Coronary artery (tissue), 2 donors: ENCODE results near the gene WFDC10B.
"Not testable (repeated sequence)": the region's sequence is repeated elsewhere in the genome, so short reads cannot be mapped to it uniquely, and the experiment has no call there.

Source experiments
- DNase-seq: peaks from one replicate; pipeline ENCODE4 v3.0.0-alpha.2; 2017; ENCODE audit warnings: low spot score
- H3K27ac ChIP-seq, 2 donors: fragments of 200-600 bp; sonication (generic); one replicate each; pipeline ENCODE4 v1.5.1; 2016 to 2019
- H3K4me3 ChIP-seq: fragments of 200-600 bp; sonication (generic); 2 replicates; pipeline ENCODE4 v1.5.1; 2016; ENCODE audit warnings: mild to moderate bottlenecking, moderate library complexity
- TF ChIP-seq, protein P1 (sequence below): fragments of 200-600 bp; sonication (generic); IDR thresholded peaks from one replicate; pipeline ENCODE4 v1.5.1; 2019; ENCODE audit warnings: antibody characterized with exemption

WFDC10B gene

DNA sequence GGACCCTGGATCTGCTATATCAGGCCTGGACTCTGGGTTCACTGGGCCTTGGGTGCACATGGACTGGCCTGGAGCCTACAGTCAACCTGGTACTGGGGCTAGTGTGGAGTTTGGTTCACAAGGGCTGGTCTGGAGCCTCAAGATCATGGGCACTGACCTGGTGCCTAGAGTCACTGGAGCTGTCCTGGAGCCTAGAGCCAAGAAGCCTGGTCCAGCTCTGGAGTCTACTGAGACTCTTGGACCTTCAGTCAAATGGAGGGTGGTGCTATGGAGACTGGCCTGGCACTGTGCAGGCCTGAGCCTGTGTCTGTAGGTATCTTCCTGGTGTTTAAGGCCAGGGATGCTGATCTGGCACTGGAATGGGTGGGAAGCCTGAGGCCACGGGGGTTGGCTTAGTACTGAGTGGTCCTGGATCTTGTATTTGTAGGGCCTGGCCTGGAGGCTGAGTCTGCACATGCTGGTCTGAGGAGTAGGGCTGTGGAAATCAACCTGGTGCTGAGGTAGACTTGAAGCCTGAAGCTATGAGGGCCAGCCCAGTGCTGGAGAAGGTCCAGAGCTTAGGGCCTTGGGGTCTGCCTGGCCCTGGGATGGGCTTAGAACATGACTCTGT, 57.3 kb downstream of the WFDC10B start:
- no peak for DNase-seq
- no peak overlapping the region for H3K27ac ChIP-seq
- TF ChIP-seq, protein P1, sequence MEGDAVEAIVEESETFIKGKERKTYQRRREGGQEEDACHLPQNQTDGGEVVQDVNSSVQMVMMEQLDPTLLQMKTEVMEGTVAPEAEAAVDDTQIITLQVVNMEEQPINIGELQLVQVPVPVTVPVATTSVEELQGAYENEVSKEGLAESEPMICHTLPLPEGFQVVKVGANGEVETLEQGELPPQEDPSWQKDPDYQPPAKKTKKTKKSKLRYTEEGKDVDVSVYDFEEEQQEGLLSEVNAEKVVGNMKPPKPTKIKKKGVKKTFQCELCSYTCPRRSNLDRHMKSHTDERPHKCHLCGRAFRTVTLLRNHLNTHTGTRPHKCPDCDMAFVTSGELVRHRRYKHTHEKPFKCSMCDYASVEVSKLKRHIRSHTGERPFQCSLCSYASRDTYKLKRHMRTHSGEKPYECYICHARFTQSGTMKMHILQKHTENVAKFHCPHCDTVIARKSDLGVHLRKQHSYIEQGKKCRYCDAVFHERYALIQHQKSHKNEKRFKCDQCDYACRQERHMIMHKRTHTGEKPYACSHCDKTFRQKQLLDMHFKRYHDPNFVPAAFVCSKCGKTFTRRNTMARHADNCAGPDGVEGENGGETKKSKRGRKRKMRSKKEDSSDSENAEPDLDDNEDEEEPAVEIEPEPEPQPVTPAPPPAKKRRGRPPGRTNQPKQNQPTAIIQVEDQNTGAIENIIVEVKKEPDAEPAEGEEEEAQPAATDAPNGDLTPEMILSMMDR: no peak
- no peak overlapping the region for H3K4me3 ChIP-seq

DNA sequence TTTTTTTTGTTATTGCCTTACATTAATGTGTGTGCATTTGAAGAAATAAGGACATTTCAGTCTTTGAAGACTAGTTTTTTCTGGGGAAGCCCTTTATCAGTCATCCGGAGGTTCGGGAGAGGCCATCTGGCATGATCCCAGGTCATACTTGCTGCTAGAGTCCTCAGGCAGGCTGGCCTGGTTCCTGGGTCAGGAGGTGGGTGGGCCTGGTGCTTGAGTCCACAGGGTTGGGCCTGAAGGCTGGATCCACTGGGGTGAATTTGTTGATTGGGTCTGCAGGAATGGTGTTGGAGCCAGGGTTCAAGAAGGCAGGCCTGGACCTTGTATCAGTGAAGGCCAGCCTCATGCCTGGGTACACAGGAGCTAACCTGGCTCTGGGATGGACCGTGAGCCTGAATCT, 57.9 kb downstream of the WFDC10B start:
- no peak for DNase-seq
- no peak overlapping the region for H3K27ac ChIP-seq
- TF ChIP-seq, protein P1: no peak
- H3K4me3 ChIP-seq: no peak overlapping the region

DNA sequence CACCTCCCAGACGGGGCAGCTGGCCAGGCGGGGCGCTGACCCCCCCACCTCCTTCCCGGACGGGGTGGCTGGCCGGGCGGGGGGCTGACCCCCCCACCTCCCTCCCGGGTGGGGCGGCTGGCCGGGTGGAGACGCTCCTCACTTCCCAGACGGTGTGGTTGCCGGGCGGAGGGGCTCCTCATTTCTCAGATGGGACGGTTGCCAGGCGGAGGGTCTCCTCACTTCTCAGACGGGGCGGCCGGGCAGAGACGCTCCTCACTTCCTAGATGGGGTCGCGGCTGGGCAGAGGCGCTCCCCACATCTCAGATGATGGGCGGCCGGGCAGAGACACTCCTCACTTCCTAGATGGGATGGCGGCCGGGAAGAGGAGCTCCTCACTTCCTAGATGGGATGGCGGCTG, 59.0 kb downstream of the WFDC10B start:
- DNase-seq, H3K27ac ChIP-seq, H3K4me3 ChIP-seq: not testable (repeated sequence)

DNA sequence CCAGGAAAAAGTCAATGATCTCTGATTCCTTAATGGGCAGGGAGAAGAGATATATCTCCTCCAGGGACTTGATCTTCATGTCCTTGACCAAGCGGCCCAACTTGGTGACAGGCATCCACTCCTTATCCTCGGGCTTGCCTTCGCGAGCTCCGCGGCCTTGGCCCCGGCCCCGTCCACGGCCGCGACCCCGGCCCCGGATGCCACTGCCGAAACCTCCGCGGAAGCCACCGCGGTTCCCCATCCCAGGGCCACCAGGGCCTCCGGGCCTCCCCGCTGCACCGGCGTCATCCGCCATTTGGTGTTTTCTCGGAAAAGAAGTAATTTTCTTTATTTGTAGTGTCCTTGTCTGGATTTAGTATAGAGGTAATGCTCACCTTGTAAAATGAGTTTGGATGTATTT, 63.7 kb downstream of the WFDC10B start:
- not testable (repeated sequence) for H3K27ac ChIP-seq, DNase-seq, H3K4me3 ChIP-seq

DNA sequence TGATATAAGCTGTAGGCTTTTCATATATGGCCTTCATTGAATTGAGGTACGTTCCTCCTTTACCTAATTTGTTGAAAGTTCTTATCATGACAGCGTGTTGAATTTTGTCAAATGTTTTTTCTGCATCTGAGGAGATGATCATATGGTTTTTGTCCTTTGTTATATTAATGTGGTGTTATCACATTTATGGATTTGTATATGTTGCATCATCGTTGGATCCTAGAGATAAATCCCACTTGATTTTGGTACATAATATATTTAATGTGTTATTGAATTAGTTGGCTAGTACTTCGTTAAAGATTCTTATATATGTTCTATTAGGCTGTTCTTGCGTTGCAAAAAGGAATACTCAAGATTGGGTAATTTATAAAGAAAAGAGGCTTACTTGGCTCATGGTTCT, 65.1 kb downstream of the WFDC10B start:
- no peak for DNase-seq
- Histone ChIP-seq H3K4me3 (no peak overlapping the region), H3K27ac (no peak overlapping the region)
- TF ChIP-seq, protein P1: no peak

DNA sequence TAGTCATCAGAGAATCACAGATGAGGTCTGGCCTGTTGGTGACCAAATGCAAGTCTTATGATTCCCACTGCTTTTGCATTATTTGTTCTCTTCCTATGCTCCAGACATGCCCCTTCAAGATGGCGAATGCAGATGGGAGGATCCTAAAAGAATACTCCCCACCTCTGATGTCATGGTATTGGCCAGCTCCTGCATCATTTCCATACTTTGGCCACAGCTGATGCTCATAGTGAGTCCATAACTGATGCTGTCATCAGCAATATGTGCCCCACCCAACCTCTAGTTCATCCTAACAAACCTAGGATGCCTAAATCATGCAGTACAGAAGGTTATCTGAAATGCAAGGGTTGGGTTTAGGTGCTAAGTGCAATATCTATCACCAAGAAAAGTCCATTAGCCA, 68.3 kb downstream of the WFDC10B start:
- TF ChIP-seq, protein P1: no peak
- no peak overlapping the region for H3K4me3 ChIP-seq
- H3K27ac ChIP-seq: no peak overlapping the region
- DNase-seq: no peak
